HCT116 (cell line): ENCODE measurements around the gene KCNK5. TPM values are rescaled to one million over a fixed set of nuclear protein-coding genes. Genes with fewer than 3 reads are reported as not detected.

Experiments
- ATAC-seq: fragments of 200-7000 bp; cut with Tn5 transposase; 2 replicates; pipeline ENCODE4 v1.9.1; 2020; ENCODE audit warnings: mild to moderate bottlenecking, moderate library complexity
- BruUV-seq: library from RNA; stranded (reverse); fragments of 400-500 nt; replicated peaks from 2 replicates; lab custom pipeline; 2021; lab: Mats Ljungman, UMichigan
- CTCF ChIA-PET: fragments of 300-600 bp; sonication (Branson Sonifier 250); formaldehyde crosslinking; loops from one replicate; lab custom pipeline; 2021; ENCODE audit warnings: antibody characterized with exemption; lab: Charles Lee
- POLR2A ChIA-PET: fragments of 300-600, 350-600 bp; sonication (Branson Sonifier 250); formaldehyde crosslinking; loops from one replicate; lab custom pipeline; 2021; ENCODE audit warnings: antibody characterized with exemption; lab: Charles Lee
- RAD21 ChIA-PET, 2 experiments: fragments of 300-600 bp; sonication (Branson Sonifier 250); formaldehyde crosslinking; loops; one replicate each; lab custom pipeline; 2023; ENCODE audit warnings: low total read pairs in 2 of 2; ENCODE audit not compliant: uncharacterized antibody in 2 of 2, unreplicated experiment in 2 of 2, low non-redundant PET in 1 of 2; lab: Charles Lee
- DNase-seq: peaks from one replicate; pipeline ENCODE4 v3.0.0-alpha.2; 2010; ENCODE audit warnings: low read depth, low spot score
- H2AFZ ChIP-seq: fragments of 200-600 bp; shearing (Covaris generic), sonication (generic); 2 replicates; pipeline ENCODE4 v1.6.1; 2017; ENCODE audit warnings: low read depth, mixed run types, mixed read lengths, antibody characterized with exemption, low read length; ENCODE audit not compliant: poor library complexity, severe bottlenecking
- H3K27ac ChIP-seq: 2 replicates; pipeline ENCODE4 v1.5.1; 2012; ENCODE audit warnings: low read depth, low read length
- H3K27me3 ChIP-seq: fragments of 200-600 bp; sonication (generic); 2 replicates; pipeline ENCODE4 v1.6.1; 2016; ENCODE audit warnings: mixed run types, low read length, mixed read lengths; ENCODE audit not compliant: insufficient read depth
- H3K36me3 ChIP-seq, 2 experiments: fragments of 200-500 bp in 1 of 2; fragments of 200-600 bp in 1 of 2; sonication (Bioruptor generic) in 1 of 2; sonication (generic) in 1 of 2; 2 replicates each; pipeline versions ENCODE4 v1.5.1 to v1.6.1; 2014 to 2016; ENCODE audit warnings: low read length in 2 of 2, inconsistent platforms in 1 of 2, mixed read lengths in 1 of 2, mixed run types in 1 of 2; ENCODE audit not compliant: insufficient read depth in 2 of 2, control insufficient read depth in 1 of 2
- H3K4me1 ChIP-seq, 2 experiments: fragments of 200-600 bp in 1 of 2; sonication (generic) in 1 of 2; 2 replicates each; pipeline versions ENCODE4 v1.5.1 to v1.6.1; 2012 to 2017; ENCODE audit warnings: low read length in 2 of 2, inconsistent platforms in 1 of 2, mild to moderate bottlenecking in 1 of 2, mixed read lengths in 1 of 2, mixed run types in 1 of 2, moderate library complexity in 1 of 2; ENCODE audit not compliant: insufficient read depth in 2 of 2, control insufficient read depth in 1 of 2
- H3K4me2 ChIP-seq: fragments of 200-600 bp; sonication (generic); 2 replicates; pipeline ENCODE4 v1.6.1; 2017; ENCODE audit warnings: mixed run types, low read length, mixed read lengths
- H3K4me3 ChIP-seq, 2 experiments: fragments of 200-600 bp in 1 of 2; sonication (generic) in 1 of 2; replicated peaks in 1 of 2; 2 replicates each; pipeline ENCODE4 v1.5.1; 2011 to 2016; ENCODE audit warnings: low read length in 2 of 2, control low read depth in 1 of 2, low read depth in 1 of 2, mild to moderate bottlenecking in 1 of 2, mixed read lengths in 1 of 2, mixed run types in 1 of 2
- H3K79me2 ChIP-seq: fragments of 200-600 bp; sonication (generic); 2 replicates; pipeline ENCODE4 v1.6.1; 2017; ENCODE audit warnings: mild to moderate bottlenecking, mixed run types, low read length, moderate library complexity, mixed read lengths; ENCODE audit not compliant: insufficient read depth
- H3K9ac ChIP-seq: fragments of 200-600 bp; sonication (generic); 2 replicates; pipeline ENCODE4 v1.6.1; 2016; ENCODE audit warnings: low read length, mixed read lengths
- H3K9me2 ChIP-seq: fragments of 200-600 bp; sonication (generic), shearing (Covaris generic); 2 replicates; pipeline ENCODE4 v1.6.1; 2017; ENCODE audit warnings: mixed run types, mild to moderate bottlenecking, moderate library complexity; ENCODE audit not compliant: insufficient read depth
- H3K9me3 ChIP-seq, 2 experiments: fragments of 200-500 bp in 1 of 2; fragments of 200-600 bp in 1 of 2; sonication (Bioruptor generic) in 1 of 2; sonication (generic) in 1 of 2; 2 replicates each; pipeline ENCODE4 v1.6.1; 2014 to 2017; ENCODE audit warnings: low read length in 2 of 2, mixed read lengths in 2 of 2, inconsistent platforms in 1 of 2, low read depth in 1 of 2, mild to moderate bottlenecking in 1 of 2, mixed run types in 1 of 2, moderate library complexity in 1 of 2; ENCODE audit not compliant: control insufficient read depth in 1 of 2, insufficient read depth in 1 of 2
- H4K20me1 ChIP-seq: fragments of 200-600 bp; sonication (generic), shearing (Covaris generic); 2 replicates; pipeline ENCODE4 v1.6.1; 2017; ENCODE audit warnings: mixed run types, mild to moderate bottlenecking, moderate library complexity; ENCODE audit not compliant: insufficient read depth
- CBX3 ChIP-seq: IDR thresholded peaks from 2 replicates; pipeline ENCODE4 v1.6.1; 2012; ENCODE audit warnings: low read depth
- CEBPB ChIP-seq: IDR thresholded peaks from 2 replicates; pipeline ENCODE4 v1.6.1; 2012; ENCODE audit warnings: low read depth
- EGR1 ChIP-seq: IDR thresholded peaks from 2 replicates; pipeline ENCODE4 v1.6.1; 2012; ENCODE audit warnings: low read depth
- EZH2 ChIP-seq: fragments of 200-600 bp; sonication (generic); IDR thresholded peaks from 2 replicates; pipeline ENCODE4 v1.6.1; 2017; ENCODE audit warnings: antibody characterized with exemption, mixed run types
- EZH2phosphoT487 ChIP-seq: fragments of 200-600 bp; IDR thresholded peaks from 2 replicates; pipeline ENCODE4 v1.6.1; 2018; ENCODE audit warnings: antibody characterized with exemption, borderline replicate concordance
- FOSL1 ChIP-seq: IDR thresholded peaks from 2 replicates; pipeline ENCODE4 v1.6.1; 2012; ENCODE audit warnings: low read depth
- JUND ChIP-seq: IDR thresholded peaks from 2 replicates; pipeline ENCODE4 v1.6.1; 2012
- POLR2A ChIP-seq: IDR thresholded peaks from 2 replicates; pipeline ENCODE4 v1.7.0; 2011; ENCODE audit warnings: borderline replicate concordance; ENCODE audit not compliant: insufficient read depth, insufficient read length; ENCODE audit errors: extremely low read depth
- SIN3A ChIP-seq: IDR thresholded peaks from 2 replicates; pipeline ENCODE4 v1.6.1; 2012; ENCODE audit warnings: low read depth
- SRF ChIP-seq: IDR thresholded peaks from 2 replicates; pipeline ENCODE4 v1.6.1; 2012; ENCODE audit warnings: low read depth
- ZNF274 ChIP-seq: fragments of 200-500 bp; sonication (Bioruptor generic); IDR thresholded peaks from 2 replicates; pipeline ENCODE4 v1.6.1; 2014; ENCODE audit warnings: mild to moderate bottlenecking, low read depth, low read length, inconsistent platforms
- intact Hi-C: fragments of 100-400 bp; cut with micrococcal nuclease; formaldehyde crosslinking; loops from 2 replicates; pipeline ENCODE4 v1.10.0; 2022
- total RNA-seq: library from RNA; stranded (reverse); gene quantifications from one replicate; pipeline ENCODE4 v1.2.1, GENCODE V29; 2021; ENCODE audit not compliant: unreplicated experiment
- TF ChIP-seq, protein P1 (sequence below): IDR thresholded peaks from 2 replicates; pipeline ENCODE4 v1.6.1; 2012; ENCODE audit warnings: low read depth
- TF ChIP-seq, protein P2 (sequence below), 3 experiments: fragments of 200-600 bp in 1 of 3; sonication (generic) in 1 of 3; IDR thresholded peaks in 2 of 3; conservative IDR thresholded peaks in 1 of 3; 2 replicates each; pipeline ENCODE4 v1.5.1; 2012 to 2017; ENCODE audit warnings: low read depth in 2 of 3, low read length in 2 of 3, antibody characterized with exemption in 1 of 3, borderline replicate concordance in 1 of 3, control low read depth in 1 of 3, mild to moderate bottlenecking in 1 of 3, mixed read lengths in 1 of 3, mixed run types in 1 of 3, moderate library complexity in 1 of 3; ENCODE audit not compliant: insufficient read depth in 1 of 3
- TF ChIP-seq, protein P3 (sequence below): IDR thresholded peaks from 2 replicates; pipeline ENCODE4 v1.6.1; 2012

KCNK5 gene
- total RNA-seq, 1 experiment from 2014 or later = 9.5 TPM

DNA sequence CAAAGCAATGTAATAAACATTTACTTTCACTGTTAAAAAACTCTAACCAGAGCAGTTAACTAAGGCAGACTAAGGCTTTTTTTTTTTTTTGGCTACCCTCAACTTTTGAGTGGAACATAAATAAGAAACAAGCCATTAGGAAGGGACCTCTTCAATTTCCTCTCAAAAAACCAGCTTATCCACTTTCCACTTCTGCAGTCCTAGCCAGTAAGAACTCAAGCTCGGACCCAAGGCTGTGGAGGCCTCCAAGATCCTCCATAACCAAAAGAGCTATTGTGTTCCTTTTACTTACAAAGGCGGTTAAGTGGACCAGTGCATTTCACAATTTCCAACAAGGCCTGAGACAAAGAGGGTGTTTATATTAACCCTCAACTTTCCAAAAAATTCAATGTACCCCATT, 5.3 kb downstream of the KCNK5 start:
- 0 out of 4 replicates have a peak, but pooled peaks cover 0 to 5% of the 10 kb centered on the region in 2 experiments for H3K36me3 ChIP-seq
- no peaks in the 10 kb centered on the region for H3K27me3 ChIP-seq
- ATAC-seq = no peak
- no peak overlapping the region for H3K27ac ChIP-seq
- no peaks in the 10 kb centered on the region for H4K20me1 ChIP-seq
- CTCF ChIA-PET = interaction anchor here (1.3 kb wide), 1 partner anchor 241 kb away, joined by 3 read pairs; no protein-coding TSS in a partner anchor
- no peak for DNase-seq
- no peaks in the 10 kb centered on the region for H3K9me2 ChIP-seq
- H3K9ac ChIP-seq = no peak overlapping the region
- H3K79me2 ChIP-seq = peaks cover 98% of the 10 kb centered on the region
- no peak overlapping the region for H3K4me2 ChIP-seq
- peaks cover 5 to 33% of the 10 kb centered on the region in 2 experiments; a peak in 3 of 4 replicates for H3K4me1 ChIP-seq
- no TSS peak for BruUV-seq
- H3K9me3 ChIP-seq = no peaks in the 10 kb centered on the region
- POLR2A ChIA-PET = interaction anchor here (0.7 to 1.0 kb wide), 2 partner anchors 17 to 177 kb away, joined by 3 to 4 read pairs; no protein-coding TSS in a partner anchor
- TF ChIP-seq, protein P1, sequence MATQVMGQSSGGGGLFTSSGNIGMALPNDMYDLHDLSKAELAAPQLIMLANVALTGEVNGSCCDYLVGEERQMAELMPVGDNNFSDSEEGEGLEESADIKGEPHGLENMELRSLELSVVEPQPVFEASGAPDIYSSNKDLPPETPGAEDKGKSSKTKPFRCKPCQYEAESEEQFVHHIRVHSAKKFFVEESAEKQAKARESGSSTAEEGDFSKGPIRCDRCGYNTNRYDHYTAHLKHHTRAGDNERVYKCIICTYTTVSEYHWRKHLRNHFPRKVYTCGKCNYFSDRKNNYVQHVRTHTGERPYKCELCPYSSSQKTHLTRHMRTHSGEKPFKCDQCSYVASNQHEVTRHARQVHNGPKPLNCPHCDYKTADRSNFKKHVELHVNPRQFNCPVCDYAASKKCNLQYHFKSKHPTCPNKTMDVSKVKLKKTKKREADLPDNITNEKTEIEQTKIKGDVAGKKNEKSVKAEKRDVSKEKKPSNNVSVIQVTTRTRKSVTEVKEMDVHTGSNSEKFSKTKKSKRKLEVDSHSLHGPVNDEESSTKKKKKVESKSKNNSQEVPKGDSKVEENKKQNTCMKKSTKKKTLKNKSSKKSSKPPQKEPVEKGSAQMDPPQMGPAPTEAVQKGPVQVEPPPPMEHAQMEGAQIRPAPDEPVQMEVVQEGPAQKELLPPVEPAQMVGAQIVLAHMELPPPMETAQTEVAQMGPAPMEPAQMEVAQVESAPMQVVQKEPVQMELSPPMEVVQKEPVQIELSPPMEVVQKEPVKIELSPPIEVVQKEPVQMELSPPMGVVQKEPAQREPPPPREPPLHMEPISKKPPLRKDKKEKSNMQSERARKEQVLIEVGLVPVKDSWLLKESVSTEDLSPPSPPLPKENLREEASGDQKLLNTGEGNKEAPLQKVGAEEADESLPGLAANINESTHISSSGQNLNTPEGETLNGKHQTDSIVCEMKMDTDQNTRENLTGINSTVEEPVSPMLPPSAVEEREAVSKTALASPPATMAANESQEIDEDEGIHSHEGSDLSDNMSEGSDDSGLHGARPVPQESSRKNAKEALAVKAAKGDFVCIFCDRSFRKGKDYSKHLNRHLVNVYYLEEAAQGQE = no peak
- TF ChIP-seq SIN3A (no peak), EZH2phosphoT487 (no peak), CBX3 (no peak), SRF (no peak), CEBPB (no peak), JUND (no peak), POLR2A (no peak), ZNF274 (no peak), FOSL1 (no peak), EZH2 (no peak), EGR1 (no peak)
- TF ChIP-seq, protein P2, sequence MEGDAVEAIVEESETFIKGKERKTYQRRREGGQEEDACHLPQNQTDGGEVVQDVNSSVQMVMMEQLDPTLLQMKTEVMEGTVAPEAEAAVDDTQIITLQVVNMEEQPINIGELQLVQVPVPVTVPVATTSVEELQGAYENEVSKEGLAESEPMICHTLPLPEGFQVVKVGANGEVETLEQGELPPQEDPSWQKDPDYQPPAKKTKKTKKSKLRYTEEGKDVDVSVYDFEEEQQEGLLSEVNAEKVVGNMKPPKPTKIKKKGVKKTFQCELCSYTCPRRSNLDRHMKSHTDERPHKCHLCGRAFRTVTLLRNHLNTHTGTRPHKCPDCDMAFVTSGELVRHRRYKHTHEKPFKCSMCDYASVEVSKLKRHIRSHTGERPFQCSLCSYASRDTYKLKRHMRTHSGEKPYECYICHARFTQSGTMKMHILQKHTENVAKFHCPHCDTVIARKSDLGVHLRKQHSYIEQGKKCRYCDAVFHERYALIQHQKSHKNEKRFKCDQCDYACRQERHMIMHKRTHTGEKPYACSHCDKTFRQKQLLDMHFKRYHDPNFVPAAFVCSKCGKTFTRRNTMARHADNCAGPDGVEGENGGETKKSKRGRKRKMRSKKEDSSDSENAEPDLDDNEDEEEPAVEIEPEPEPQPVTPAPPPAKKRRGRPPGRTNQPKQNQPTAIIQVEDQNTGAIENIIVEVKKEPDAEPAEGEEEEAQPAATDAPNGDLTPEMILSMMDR (IDR thresholded peaks at IDR 0.05 in 2 of 3, conservative IDR thresholded peaks at IDR 0.05 in 1 of 3; ENCODE audit: borderline replicate concordance in 1 of 3, insufficient read depth in 1 of 3, low read depth in 2 of 3, low read length in 2 of 3) = no peak
- TF ChIP-seq, protein P3, sequence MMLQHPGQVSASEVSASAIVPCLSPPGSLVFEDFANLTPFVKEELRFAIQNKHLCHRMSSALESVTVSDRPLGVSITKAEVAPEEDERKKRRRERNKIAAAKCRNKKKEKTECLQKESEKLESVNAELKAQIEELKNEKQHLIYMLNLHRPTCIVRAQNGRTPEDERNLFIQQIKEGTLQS = no peak
- TF ChIP-seq, all 23 proteins: peak for 0
- no peak overlapping the region for H2AFZ ChIP-seq
- intact Hi-C loops = no loop called here
- RAD21 ChIA-PET = no interaction called here
- no peak overlapping the region for H3K4me3 ChIP-seq
